ENCODE data around the gene RERE. TPM values are rescaled to one million over a fixed set of nuclear protein-coding genes. Genes with fewer than 3 reads are reported as not detected.

The RERE gene
- total and polyA plus RNA-seq, 4 donors = 116 to 434 (median 161) TPM

DNA sequence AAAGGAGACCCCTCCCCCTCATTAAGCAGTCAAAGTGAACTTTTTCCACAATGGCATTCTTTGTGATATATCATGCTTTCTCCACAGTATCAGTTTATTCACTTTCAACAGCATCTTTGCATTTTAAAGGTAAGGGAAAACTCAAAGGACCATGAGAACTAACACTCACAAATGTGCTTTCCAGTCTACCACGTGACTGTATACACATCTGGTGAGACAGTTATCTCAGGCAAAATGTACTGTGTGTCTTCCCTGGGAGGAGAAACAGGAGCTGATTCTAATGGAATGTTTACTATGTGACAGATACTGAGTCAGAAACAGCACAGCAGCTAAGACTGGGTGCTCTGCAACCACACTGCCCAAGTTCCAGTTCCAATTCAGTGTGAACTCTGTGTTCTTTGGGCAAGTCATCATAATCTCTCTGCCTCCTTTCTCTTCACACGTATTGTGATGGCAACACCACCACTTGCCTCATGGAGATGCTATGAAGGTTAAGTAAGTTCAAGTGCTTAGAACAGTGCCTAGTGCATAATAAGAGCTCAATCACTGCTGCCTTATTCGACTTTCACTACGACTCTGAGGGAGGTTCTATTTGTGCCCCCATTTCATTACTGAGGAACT is 420.5 kb downstream of the RERE start:
- peak in 2 of 6 donors; percentile 44 to 65 for DNase-seq (ENCODE audit: low read depth in 4 of 6, low spot score in 6 of 6)
- no CpG with 5 or more reads among the region's 4 CpGs for WGBS (ENCODE audit: insufficient coverage)
- H3K27ac ChIP-seq (ENCODE audit: low read depth, low read length) = peak overlapping the region; percentile 88

DNA sequence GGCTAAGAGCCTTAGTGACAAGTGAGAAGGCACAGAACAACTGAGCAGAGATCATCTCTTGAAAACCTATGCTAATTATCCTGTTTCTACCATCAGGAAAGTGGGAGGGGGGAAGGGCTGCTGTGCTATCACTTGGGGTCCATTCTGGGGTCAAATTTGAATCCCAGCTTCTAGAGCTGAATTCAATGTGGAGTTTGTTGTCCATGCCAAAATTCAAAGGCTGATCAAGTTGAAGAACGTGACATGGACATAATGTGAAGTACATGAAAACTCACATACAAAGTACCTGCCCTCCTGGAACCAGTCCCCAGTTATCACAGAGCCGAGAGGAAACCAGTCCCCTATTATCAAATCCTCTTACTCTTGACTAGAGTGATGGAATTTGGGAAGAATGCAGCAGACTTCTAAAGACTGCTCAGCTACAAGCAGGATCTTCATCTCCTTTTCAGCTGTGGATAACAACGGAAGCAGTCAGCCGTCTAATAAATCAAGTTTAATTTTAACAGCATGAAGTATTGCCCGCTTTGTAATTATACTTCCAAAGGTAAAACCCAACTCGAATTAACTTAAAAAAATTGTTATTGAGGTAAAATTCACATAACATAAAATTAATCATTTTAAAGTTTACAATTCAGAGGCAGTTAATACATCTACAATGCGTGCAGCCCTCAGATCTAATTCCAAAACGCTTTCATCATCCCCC is 421.2 kb downstream of the RERE start:
- Histone ChIP-seq H3K9me3 (ENCODE audit: control insufficient read depth, insufficient read depth, low read length) (no peaks in the 10 kb centered on the region), H3K4me1 (ENCODE audit: control insufficient read depth, insufficient read depth, low read length) (peaks cover 5% of the 10 kb centered on the region), H3K27me3 (ENCODE audit: control insufficient read depth, insufficient read depth, low read length) (no peaks in the 10 kb centered on the region), H3K36me3 (ENCODE audit: control insufficient read depth, insufficient read depth, low read length) (no peaks in the 10 kb centered on the region), H3K4me3 (ENCODE audit: low read depth, low read length) (no peak overlapping the region), H3K27ac (ENCODE audit: low read depth, low read length) (peak overlapping the region; percentile 88)
- no CpG with 5 or more reads among the region's 8 CpGs for WGBS (ENCODE audit: insufficient coverage)
- no peak for DNase-seq (ENCODE audit: low read depth in 4 of 6, low spot score in 6 of 6)

More for the DNA sequence above, 420.5 kb downstream of the RERE start:
- Histone ChIP-seq H3K27me3 (ENCODE audit: control insufficient read depth, insufficient read depth, low read length) (no peaks in the 10 kb centered on the region), H3K4me1 (ENCODE audit: control insufficient read depth, insufficient read depth, low read length) (peaks cover 5% of the 10 kb centered on the region), H3K36me3 (ENCODE audit: control insufficient read depth, insufficient read depth, low read length) (peaks cover 1% of the 10 kb centered on the region), H3K4me3 (ENCODE audit: low read depth, low read length) (no peak overlapping the region), H3K9me3 (ENCODE audit: control insufficient read depth, insufficient read depth, low read length) (no peaks in the 10 kb centered on the region)

DNA sequence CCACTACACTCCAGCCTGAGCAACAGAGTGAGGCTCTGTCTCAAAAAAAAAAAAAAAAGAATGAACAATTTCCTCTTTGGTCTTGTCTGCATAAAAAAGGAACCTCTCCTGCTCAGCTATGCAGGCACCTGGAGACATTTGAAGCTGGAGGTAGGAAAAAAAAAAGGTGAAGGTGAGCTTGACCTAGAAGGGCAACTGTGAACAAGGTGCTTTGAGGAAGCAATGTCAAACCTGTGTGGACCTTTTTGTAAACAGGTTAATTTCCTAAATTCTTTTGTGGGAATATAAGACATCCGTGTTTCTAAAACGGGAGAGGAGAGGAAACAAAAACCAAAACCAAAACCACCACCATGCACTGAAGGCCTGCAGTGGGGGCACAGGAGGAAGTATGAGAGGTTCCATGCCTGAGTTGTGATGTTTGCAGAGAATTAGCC is 422.0 kb downstream of the RERE start:
- H3K27ac ChIP-seq (ENCODE audit: low read depth, low read length) = peak overlapping the region; percentile 88
- H3K9me3 ChIP-seq (ENCODE audit: control insufficient read depth, insufficient read depth, low read length) = no peaks in the 10 kb centered on the region
- peaks cover 5% of the 10 kb centered on the region for H3K4me1 ChIP-seq (ENCODE audit: control insufficient read depth, insufficient read depth, low read length)
- no peaks in the 10 kb centered on the region for H3K27me3 ChIP-seq (ENCODE audit: control insufficient read depth, insufficient read depth, low read length)
- DNase-seq (ENCODE audit: low read depth in 4 of 6, low spot score in 6 of 6) = no peak
- H3K4me3 ChIP-seq (ENCODE audit: low read depth, low read length) = no peak overlapping the region
- H3K36me3 ChIP-seq (ENCODE audit: control insufficient read depth, insufficient read depth, low read length) = no peaks in the 10 kb centered on the region
- WGBS (ENCODE audit: insufficient coverage) = no CpG with 5 or more reads among the region's 2 CpGs

DNA sequence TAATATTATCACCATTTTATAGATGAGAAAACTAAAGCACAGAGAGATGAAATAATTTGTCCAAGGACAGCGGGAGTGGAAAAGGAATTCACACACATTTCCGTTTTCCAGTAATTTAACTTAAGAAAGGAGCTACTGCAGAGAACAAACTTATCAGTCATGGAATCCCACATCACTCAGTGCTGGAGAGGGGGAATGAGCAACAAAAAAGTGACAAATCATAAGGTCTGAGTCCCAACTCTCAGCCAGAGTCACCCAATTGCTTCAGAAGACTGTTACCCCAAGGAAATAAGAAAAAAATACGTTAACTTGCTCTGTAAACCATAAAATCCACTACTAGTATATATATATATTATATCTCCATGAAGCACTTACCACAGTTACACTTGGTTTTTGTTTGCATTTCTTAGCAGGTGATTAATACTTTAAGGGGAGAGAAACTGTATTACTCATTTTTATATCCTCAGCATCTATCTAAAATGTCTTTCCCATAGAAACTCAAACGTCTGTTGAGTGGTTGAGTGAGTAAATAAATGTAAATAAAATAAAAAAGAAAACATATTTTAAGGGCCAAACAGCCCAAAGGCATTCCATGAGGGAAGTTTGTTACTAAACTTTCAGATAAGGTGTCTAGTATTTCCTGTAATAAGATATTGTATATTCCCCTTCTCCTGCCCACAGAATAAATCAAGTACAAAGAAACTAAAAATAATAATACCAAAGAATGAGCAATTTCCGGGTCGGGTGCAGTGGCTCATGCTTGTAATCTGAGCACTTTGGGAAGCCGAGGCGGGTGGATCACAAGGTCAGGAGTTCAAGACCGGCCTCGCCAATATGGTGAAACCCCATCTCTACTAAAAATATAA is 422.8 kb downstream of the RERE start:
- no peak overlapping the region for H3K4me3 ChIP-seq (ENCODE audit: low read depth, low read length)
- DNase-seq (ENCODE audit: low read depth in 4 of 6, low spot score in 6 of 6) = no peak
- H3K27me3 ChIP-seq (ENCODE audit: control insufficient read depth, insufficient read depth, low read length) = no peaks in the 10 kb centered on the region
- no CpG with 5 or more reads among the region's 10 CpGs for WGBS (ENCODE audit: insufficient coverage)
- no peaks in the 10 kb centered on the region for H3K36me3 ChIP-seq (ENCODE audit: control insufficient read depth, insufficient read depth, low read length)
- H3K9me3 ChIP-seq (ENCODE audit: control insufficient read depth, insufficient read depth, low read length) = no peaks in the 10 kb centered on the region
- H3K27ac ChIP-seq (ENCODE audit: low read depth, low read length) = no peak overlapping the region
- H3K4me1 ChIP-seq (ENCODE audit: control insufficient read depth, insufficient read depth, low read length) = peaks cover 5% of the 10 kb centered on the region

DNA sequence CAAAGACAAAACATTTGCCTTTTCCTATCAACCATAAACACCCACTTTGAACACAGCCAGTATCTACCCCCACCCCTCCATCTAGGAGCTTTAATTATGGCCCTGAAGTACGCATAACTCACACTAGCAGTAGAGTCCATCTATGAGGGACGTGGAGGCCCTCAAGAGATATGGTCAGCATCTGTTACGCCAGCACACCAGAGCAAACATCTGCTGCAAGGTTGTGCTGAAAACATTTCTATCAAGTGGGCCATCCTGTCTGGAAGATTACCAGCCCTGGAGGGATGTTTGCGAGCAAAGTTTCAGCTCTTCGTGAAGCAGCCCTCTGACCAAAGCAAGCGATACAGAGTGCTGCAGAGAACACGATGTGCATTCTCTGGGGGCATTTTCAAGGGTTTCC is 424.9 kb downstream of the RERE start:
- Histone ChIP-seq H3K27ac (ENCODE audit: low read depth, low read length) (no peak overlapping the region), H3K9me3 (ENCODE audit: control insufficient read depth, insufficient read depth, low read length) (no peaks in the 10 kb centered on the region), H3K4me1 (ENCODE audit: control insufficient read depth, insufficient read depth, low read length) (peaks cover 2% of the 10 kb centered on the region), H3K27me3 (ENCODE audit: control insufficient read depth, insufficient read depth, low read length) (no peaks in the 10 kb centered on the region), H3K4me3 (ENCODE audit: low read depth, low read length) (no peak overlapping the region), H3K36me3 (ENCODE audit: control insufficient read depth, insufficient read depth, low read length) (peaks cover 10% of the 10 kb centered on the region)
- no peak for DNase-seq (ENCODE audit: low read depth in 4 of 6, low spot score in 6 of 6)
- 76% methylated on average over 7 of the region's 7 CpGs for WGBS (ENCODE audit: insufficient coverage)

DNA sequence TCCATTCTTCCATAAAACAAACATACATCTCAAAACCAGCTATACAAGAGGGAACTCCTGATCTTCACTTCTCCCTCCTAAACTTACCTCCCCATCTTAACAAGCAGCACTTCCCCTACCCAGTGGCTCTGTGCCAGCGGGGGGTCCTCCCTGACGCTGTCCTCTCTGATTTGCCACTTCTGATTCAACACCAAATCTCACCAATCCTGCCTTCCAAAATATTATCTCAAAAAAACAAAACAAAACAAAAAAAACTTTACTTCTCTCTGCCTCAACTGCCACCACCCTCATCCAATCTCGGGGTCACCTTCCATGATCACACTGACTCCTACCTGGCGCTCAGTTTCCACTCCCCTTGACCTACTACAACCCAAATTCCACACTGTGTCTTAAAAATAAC is 426.7 kb downstream of the RERE start:
- H3K36me3 ChIP-seq (ENCODE audit: control insufficient read depth, insufficient read depth, low read length) = peaks cover 10% of the 10 kb centered on the region
- peaks cover 1% of the 10 kb centered on the region for H3K4me1 ChIP-seq (ENCODE audit: control insufficient read depth, insufficient read depth, low read length)
- H3K27me3 ChIP-seq (ENCODE audit: control insufficient read depth, insufficient read depth, low read length) = no peaks in the 10 kb centered on the region
- no peak overlapping the region for H3K27ac ChIP-seq (ENCODE audit: low read depth, low read length)
- no peak for DNase-seq (ENCODE audit: low read depth in 4 of 6, low spot score in 6 of 6)
- no peak overlapping the region for H3K4me3 ChIP-seq (ENCODE audit: low read depth, low read length)
- WGBS (ENCODE audit: insufficient coverage) = 82% methylated on average over 4 of the region's 4 CpGs
- H3K9me3 ChIP-seq (ENCODE audit: control insufficient read depth, insufficient read depth, low read length) = no peaks in the 10 kb centered on the region

DNA sequence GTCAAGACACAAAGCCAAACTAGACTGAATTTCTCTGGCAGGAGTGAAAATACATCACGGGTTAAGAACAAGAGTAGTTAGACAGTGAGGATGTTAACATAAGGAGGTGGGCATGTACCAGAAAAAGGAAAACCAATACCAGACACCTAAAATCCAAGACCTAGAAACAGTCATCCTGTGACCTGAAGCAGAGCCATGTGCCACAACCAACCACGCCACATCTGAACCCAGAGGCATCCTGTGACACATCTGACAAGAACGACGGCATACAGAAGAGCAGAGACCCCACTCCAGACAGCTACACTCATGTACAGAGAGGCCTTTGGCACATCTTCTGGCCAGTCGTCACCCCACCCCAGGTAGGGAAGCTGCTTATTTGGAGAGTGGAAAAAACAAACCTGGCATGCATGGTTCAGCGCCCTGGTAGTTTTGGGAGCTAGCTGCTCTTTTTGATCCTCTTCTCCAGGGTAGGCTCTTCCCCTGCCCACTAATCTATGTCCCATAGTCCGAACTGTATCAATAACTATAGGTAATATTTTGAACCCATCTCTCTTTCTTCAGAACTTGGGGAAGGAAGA is 427.4 kb downstream of the RERE start:
- Histone ChIP-seq H3K27ac (ENCODE audit: low read depth, low read length) (no peak overlapping the region), H3K27me3 (ENCODE audit: control insufficient read depth, insufficient read depth, low read length) (no peaks in the 10 kb centered on the region), H3K4me3 (ENCODE audit: low read depth, low read length) (no peak overlapping the region), H3K4me1 (ENCODE audit: control insufficient read depth, insufficient read depth, low read length) (peaks cover under 1% of the 10 kb centered on the region), H3K9me3 (ENCODE audit: control insufficient read depth, insufficient read depth, low read length) (no peaks in the 10 kb centered on the region), H3K36me3 (ENCODE audit: control insufficient read depth, insufficient read depth, low read length) (peaks cover 10% of the 10 kb centered on the region)
- WGBS (ENCODE audit: insufficient coverage) = 94% methylated on average over 3 of the region's 7 CpGs
- DNase-seq (ENCODE audit: low read depth in 4 of 6, low spot score in 6 of 6) = no peak

DNA sequence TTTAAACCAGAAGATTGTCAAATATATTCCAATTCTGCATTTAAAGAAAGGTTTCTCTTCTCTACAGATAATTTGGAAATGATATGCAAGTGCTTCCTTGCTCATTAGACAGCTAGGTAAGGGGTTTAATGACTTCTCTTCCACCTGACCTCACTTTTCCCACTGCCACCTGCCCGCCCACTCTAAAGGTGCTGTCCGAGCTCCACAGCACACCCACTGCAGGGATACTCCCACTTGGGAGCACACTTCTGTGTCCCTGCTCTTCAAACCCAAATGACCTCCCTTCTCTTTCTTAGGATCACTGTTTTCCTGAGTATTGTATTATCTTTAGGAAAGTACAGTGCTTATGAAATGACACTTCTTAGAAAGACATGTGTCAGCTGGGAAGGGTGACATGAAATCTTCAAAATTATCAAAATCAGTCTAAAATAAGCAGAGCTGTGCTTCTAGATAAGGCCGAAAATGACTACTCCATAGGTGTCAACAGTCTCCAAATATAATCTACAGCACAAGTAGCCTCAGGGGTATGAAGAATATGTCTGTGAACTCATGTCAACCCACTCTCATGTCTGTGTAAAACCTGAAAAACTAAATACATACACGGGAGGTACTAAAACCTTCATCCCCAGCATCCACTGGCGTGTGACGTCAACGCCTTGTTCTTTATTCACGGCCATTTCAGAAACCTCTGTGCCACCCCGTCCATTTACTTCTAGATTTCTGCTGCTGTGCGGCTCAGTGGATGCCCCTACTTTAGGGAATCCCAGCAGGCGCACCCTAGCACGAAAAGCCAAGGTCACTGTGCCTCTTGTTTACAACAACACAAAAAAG is 428.5 kb downstream of the RERE start:
- WGBS (ENCODE audit: insufficient coverage) = 95% methylated on average over 10 of the region's 12 CpGs
- peaks cover 7% of the 10 kb centered on the region for H3K4me1 ChIP-seq (ENCODE audit: control insufficient read depth, insufficient read depth, low read length)
- H3K27ac ChIP-seq (ENCODE audit: low read depth, low read length) = no peak overlapping the region

DNA sequence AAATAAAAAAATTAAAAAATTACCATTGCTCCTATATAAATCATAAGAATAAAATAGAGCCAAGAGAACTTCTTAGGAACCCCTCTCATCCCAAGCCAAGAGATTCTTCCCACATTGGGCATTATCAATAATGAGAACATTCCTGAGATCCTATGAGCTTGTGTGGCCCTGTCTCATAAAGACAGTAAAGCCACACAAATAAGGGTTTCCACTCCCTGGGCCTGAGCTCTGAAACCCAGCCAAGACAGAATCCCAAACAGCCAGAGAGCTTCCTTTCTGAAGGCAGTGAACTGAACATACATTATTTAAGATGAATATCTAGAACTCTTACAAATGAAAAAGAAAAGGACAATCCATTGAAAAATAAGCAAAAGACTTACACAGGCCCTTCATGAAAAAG is 431.2 kb downstream of the RERE start:
- peak in 1 of 6 donors; percentile 38 for DNase-seq (ENCODE audit: low read depth in 4 of 6, low spot score in 6 of 6)
- Histone ChIP-seq H3K4me3 (ENCODE audit: low read depth, low read length) (no peak overlapping the region), H3K36me3 (ENCODE audit: control insufficient read depth, insufficient read depth, low read length) (peaks cover 10% of the 10 kb centered on the region), H3K27me3 (ENCODE audit: control insufficient read depth, insufficient read depth, low read length) (no peaks in the 10 kb centered on the region), H3K4me1 (ENCODE audit: control insufficient read depth, insufficient read depth, low read length) (peaks cover 14% of the 10 kb centered on the region), H3K27ac (ENCODE audit: low read depth, low read length) (no peak overlapping the region), H3K9me3 (ENCODE audit: control insufficient read depth, insufficient read depth, low read length) (no peaks in the 10 kb centered on the region)

More for the DNA sequence above, 428.5 kb downstream of the RERE start:
- DNase-seq (ENCODE audit: low read depth in 4 of 6, low spot score in 6 of 6) = no peak
- no peak overlapping the region for H3K4me3 ChIP-seq (ENCODE audit: low read depth, low read length)
- no peaks in the 10 kb centered on the region for H3K27me3 ChIP-seq (ENCODE audit: control insufficient read depth, insufficient read depth, low read length)
- H3K9me3 ChIP-seq (ENCODE audit: control insufficient read depth, insufficient read depth, low read length) = no peaks in the 10 kb centered on the region
- peaks cover 10% of the 10 kb centered on the region for H3K36me3 ChIP-seq (ENCODE audit: control insufficient read depth, insufficient read depth, low read length)
